B cell (primary cell): ENCODE measurements around the gene MT1M. TPM values are rescaled to one million over a fixed set of nuclear protein-coding genes. Genes with fewer than 3 reads are reported as not detected.

Source experiments
- ATAC-seq: fragments of 200-7000 bp; cut with Tn5 transposase; one replicate; pipeline ENCODE4 v1.10.0; 2021; ENCODE audit warnings: low read depth, mild to moderate bottlenecking, moderate number of reproducible peaks, moderate library complexity
- CTCF ChIA-PET: fragments of 350-600 bp; sonication (Branson Sonifier 250); formaldehyde crosslinking; loops from one replicate; lab custom pipeline; 2021; ENCODE audit warnings: antibody characterized with exemption, inconsistent platforms; lab: Charles Lee
- POLR2A ChIA-PET: fragments of 350-600 bp; sonication (Branson Sonifier 250); formaldehyde crosslinking; loops from one replicate; lab custom pipeline; 2021; ENCODE audit warnings: antibody characterized with exemption; lab: Charles Lee
- DNase-seq: peaks from one replicate; pipeline ENCODE4 v3.0.0; 2013
- H2AFZ ChIP-seq: 2 replicates; pipeline ENCODE4 v1.6.1; 2012; ENCODE audit warnings: mild to moderate bottlenecking, low read depth, low read length; ENCODE audit not compliant: insufficient read depth, poor library complexity, severe bottlenecking
- H3K27ac ChIP-seq, 2 donors: 1 replicate in 1 of 2; 2 replicates in 1 of 2; pipeline ENCODE4 v1.5.1; 2012 to 2013; ENCODE audit warnings: low read length in 2 of 2, mild to moderate bottlenecking in 2 of 2, moderate library complexity in 1 of 2
- H3K27me3 ChIP-seq, 4 experiments: fragments of 200-600 bp in 1 of 4; sonication (generic) in 1 of 4; replicated peaks in 1 of 4; 1 replicate in 2 of 4; 2 replicates in 2 of 4; pipeline versions ENCODE4 v1.6.1 to v1.7.0; 2013 to 2016; ENCODE audit warnings: low read length in 3 of 4, mild to moderate bottlenecking in 2 of 4, mixed read lengths in 1 of 4, moderate library complexity in 1 of 4; ENCODE audit not compliant: insufficient read depth in 4 of 4, control insufficient read depth in 3 of 4; ENCODE audit errors: control extremely low read depth in 1 of 4
- H3K36me3 ChIP-seq, 2 experiments: replicated peaks in 1 of 2; 1 replicate in 1 of 2; 2 replicates in 1 of 2; pipeline versions ENCODE4 v1.6.1 to v1.7.1; 2013; ENCODE audit warnings: low read length in 1 of 2; ENCODE audit not compliant: insufficient read depth in 2 of 2, control insufficient read depth in 1 of 2; ENCODE audit errors: control extremely low read depth in 1 of 2, extremely low read depth in 1 of 2
- H3K4me1 ChIP-seq, 2 donors: fragments of 200-600 bp in 1 of 2; sonication (generic) in 1 of 2; 1 replicate in 1 of 2; 2 replicates in 1 of 2; pipeline versions ENCODE4 v1.5.1 to v1.6.1; 2013 to 2017; ENCODE audit warnings: low read length in 2 of 2; ENCODE audit not compliant: control insufficient read depth in 2 of 2, insufficient read depth in 2 of 2
- H3K4me2 ChIP-seq: replicated peaks from 2 replicates; pipeline ENCODE3; 2012; ENCODE audit warnings: mild to moderate bottlenecking, low read depth, low read length; ENCODE audit not compliant: poor library complexity, severe bottlenecking
- H3K4me3 ChIP-seq, 5 experiments: fragments of 200-600 bp in 1 of 5; sonication (generic) in 1 of 5; 1 replicate in 3 of 5; 2 replicates in 2 of 5; pipeline versions ENCODE4 v1.5.1 to v1.7.0; 2011 to 2016; ENCODE audit warnings: low read length in 4 of 5, mild to moderate bottlenecking in 4 of 5, low read depth in 2 of 5, control low read depth in 1 of 5, moderate library complexity in 1 of 5; ENCODE audit not compliant: insufficient read depth in 1 of 5; ENCODE audit errors: control extremely low read depth in 1 of 5, extremely low read depth in 1 of 5
- H3K79me2 ChIP-seq: fragments of 200-600 bp; sonication (generic); one replicate; pipeline ENCODE4 v1.6.0; 2016; ENCODE audit warnings: low read length; ENCODE audit not compliant: control insufficient read depth, insufficient read depth
- H3K9ac ChIP-seq: fragments of 200-600 bp; sonication (generic); 2 replicates; pipeline ENCODE4 v1.6.1; 2017; ENCODE audit warnings: mild to moderate bottlenecking, low read length, moderate library complexity
- H3K9me3 ChIP-seq, 3 donors: one replicate each; pipeline versions ENCODE4 v1.6.1 to v1.7.1; 2013; ENCODE audit warnings: low read length in 2 of 3; ENCODE audit not compliant: control insufficient read depth in 2 of 3, insufficient read depth in 1 of 3; ENCODE audit errors: control extremely low read depth in 1 of 3
- H4K20me1 ChIP-seq: 2 replicates; pipeline ENCODE4 v1.6.0; 2012; ENCODE audit warnings: mild to moderate bottlenecking, low read length; ENCODE audit not compliant: insufficient read depth, control insufficient read depth, poor library complexity, severe bottlenecking
- H3K27ac Mint-ChIP-seq: one replicate; pipeline ENCODE4 v1.8.0; 2021; ENCODE audit warnings: mixed read lengths
- H3K27me3 Mint-ChIP-seq: one replicate; pipeline ENCODE4 v1.8.0; 2021; ENCODE audit warnings: mixed read lengths
- H3K4me1 Mint-ChIP-seq: one replicate; pipeline ENCODE4 v1.8.0; 2021; ENCODE audit warnings: mixed read lengths
- H3K4me3 Mint-ChIP-seq: one replicate; pipeline ENCODE4 v1.8.0; 2021; ENCODE audit warnings: mixed read lengths
- H3K9me3 Mint-ChIP-seq: one replicate; pipeline ENCODE4 v1.8.0; 2022; ENCODE audit warnings: mixed read lengths; ENCODE audit not compliant: insufficient read depth
- CTCF ChIP-seq: fragments of 200-600 bp; IDR thresholded peaks from one replicate; pipeline ENCODE4 v1.8.0; 2022; ENCODE audit warnings: antibody characterized with exemption, mild to moderate bottlenecking
- EZH2 ChIP-seq: IDR thresholded peaks from 2 replicates; pipeline ENCODE4 v1.6.1; 2012; ENCODE audit warnings: borderline replicate concordance, low read depth, mild to moderate bottlenecking, moderate library complexity, low read length; ENCODE audit not compliant: insufficient read depth, poor library complexity, severe bottlenecking
- WGBS: methylation state at CpG from one replicate; pipeline ENCODE4 v1.1.5; 2013; ENCODE audit warnings: missing lambda C conversion rate; ENCODE audit not compliant: insufficient coverage; 5-methylcytosine and 5-hydroxymethylcytosine counted together
- intact Hi-C: fragments of 100-400 bp; cut with micrococcal nuclease; formaldehyde crosslinking; loops from one replicate; pipeline ENCODE4 v1.10.0; 2022
- polyA plus RNA-seq: library from polyadenylated mRNA; depleted of rRNA; stranded (reverse); fragments of >200 nt; gene quantifications from 2 replicates; pipeline ENCODE4 v1.2.3, GENCODE V29; 2012
- total RNA-seq, 2 donors: library from RNA; stranded (reverse); fragments of 120-200 nt in 1 of 2; gene quantifications; 1 replicate in 1 of 2; 2 replicates in 1 of 2; pipeline versions ENCODE4 v1.2.3 to v1.2.4, GENCODE V29; 2013 to 2022

MT1M gene
- total and polyA plus RNA-seq, 2 donors (not counting 1 experiment from before 2014, with no cell fraction given): not detected

DNA sequence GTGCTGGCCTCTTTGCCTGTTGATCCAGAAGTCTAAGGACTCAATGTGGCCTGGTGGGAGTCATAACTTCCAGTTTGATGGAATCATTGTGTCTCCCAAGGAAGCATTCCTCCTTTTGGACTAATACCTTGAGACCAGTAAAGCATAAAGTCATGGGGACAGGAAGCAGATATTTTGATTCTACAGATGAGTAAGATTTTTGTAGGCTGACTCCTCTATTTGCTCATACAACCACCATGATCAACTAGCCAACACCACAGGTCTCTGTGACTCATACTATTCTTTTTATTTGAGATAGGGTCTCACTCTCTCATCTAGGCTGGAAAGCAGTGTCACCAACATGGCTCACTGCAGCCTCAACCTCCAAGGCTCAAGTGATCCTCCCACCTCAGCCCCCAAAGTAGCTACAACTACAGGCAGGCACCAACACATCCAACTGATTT is 17.9 kb upstream of the MT1M start:
- TF ChIP-seq CTCF (no peak), EZH2 (no peak)
- Mint-ChIP-seq H3K27me3 (peaks cover 29% of the 10 kb centered on the region), H3K9me3 (no peaks in the 10 kb centered on the region), H3K27ac (no peak overlapping the region), H3K4me1 (peaks cover 27% of the 10 kb centered on the region), H3K4me3 (no peak overlapping the region)
- ChIA-PET POLR2A (no interaction called here), CTCF (no interaction called here)
- no peak for DNase-seq
- intact Hi-C loops: no loop called here
- Histone ChIP-seq H3K27ac (no peak overlapping the region), H3K27me3 (peaks cover 0 to 31% (median 15%) of the 10 kb centered on the region in 4 experiments), H4K20me1 (no peaks in the 10 kb centered on the region), H2AFZ (no peak overlapping the region), H3K79me2 (no peaks in the 10 kb centered on the region), H3K4me1 (peaks cover 20 to 26% of the 10 kb centered on the region in 2 donors), H3K9me3 (no peaks in the 10 kb centered on the region), H3K36me3 (no peaks in the 10 kb centered on the region), H3K9ac (no peak overlapping the region), H3K4me3 (no peak overlapping the region), H3K4me2 (no peak overlapping the region)
- ATAC-seq: no peak

DNA sequence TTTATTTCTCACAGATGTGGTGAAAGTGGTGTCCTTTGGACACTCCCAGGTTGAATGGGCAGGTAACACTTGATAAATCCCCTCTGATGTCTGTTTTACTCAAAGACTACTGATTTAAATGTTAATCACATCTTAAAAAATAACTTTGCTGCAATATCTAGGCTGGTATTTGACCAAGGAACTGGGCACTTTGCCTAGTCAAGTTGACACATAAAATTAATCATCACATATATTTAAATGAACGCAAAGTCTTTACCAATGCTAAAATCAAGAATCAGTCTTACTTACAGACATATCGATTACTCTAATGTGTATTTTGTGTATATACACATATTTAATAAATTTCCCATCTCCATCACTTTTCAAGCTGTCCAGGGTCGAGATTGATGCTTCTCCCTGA is 17.1 kb upstream of the MT1M start:
- H3K9me3 ChIP-seq: no peaks in the 10 kb centered on the region
- no peak overlapping the region for H3K4me3 ChIP-seq
- intact Hi-C loops: no loop called here
- DNase-seq (no peak), ATAC-seq (no peak)
- H3K4me2 ChIP-seq: no peak overlapping the region
- H3K27ac ChIP-seq: no peak overlapping the region
- no peak overlapping the region for H3K9ac ChIP-seq
- H3K27me3 ChIP-seq: peaks cover 0 to 33% (median 17%) of the 10 kb centered on the region in 4 experiments
- H3K36me3 ChIP-seq: no peaks in the 10 kb centered on the region
- Mint-ChIP-seq H3K27me3 (peaks cover 34% of the 10 kb centered on the region), H3K4me1 (peaks cover 21% of the 10 kb centered on the region), H3K9me3 (no peaks in the 10 kb centered on the region), H3K27ac (no peak overlapping the region), H3K4me3 (no peak overlapping the region)
- no peaks in the 10 kb centered on the region for H4K20me1 ChIP-seq
- WGBS: 83% methylated on average over 1 of the region's 3 CpGs
- H3K4me1 ChIP-seq: peaks cover 15 to 18% of the 10 kb centered on the region in 2 donors
- ChIA-PET POLR2A (no interaction called here), CTCF (interaction anchor here (0.6 kb wide), 1 partner anchor 101 kb away, joined by 3 read pairs; no protein-coding TSS in a partner anchor)
- no peaks in the 10 kb centered on the region for H3K79me2 ChIP-seq
- H2AFZ ChIP-seq: no peak overlapping the region
- TF ChIP-seq CTCF: no peak
- TF ChIP-seq EZH2: no peak
